GM18526 (cell line): Measurements from ENCODE around the gene CAPN1.

ENCODE experiments used
- POLR2A ChIP-seq: IDR thresholded peaks from 3 replicates; pipeline ENCODE4 v1.6.1; 2011; ENCODE audit not compliant: insufficient read length; ENCODE audit errors: extremely low read depth

The CAPN1 gene

GRCh38 chr11:65151331-65151899 is 30.3 kb upstream of the CAPN1 start:
- TF ChIP-seq POLR2A: no peak

GRCh38 chr11:65152122-65152521 is 29.6 kb upstream of the CAPN1 start:
- no peak for TF ChIP-seq POLR2A

GRCh38 chr11:65156256-65156655 is 25.5 kb upstream of the CAPN1 start:
- no peak for TF ChIP-seq POLR2A

DNA sequence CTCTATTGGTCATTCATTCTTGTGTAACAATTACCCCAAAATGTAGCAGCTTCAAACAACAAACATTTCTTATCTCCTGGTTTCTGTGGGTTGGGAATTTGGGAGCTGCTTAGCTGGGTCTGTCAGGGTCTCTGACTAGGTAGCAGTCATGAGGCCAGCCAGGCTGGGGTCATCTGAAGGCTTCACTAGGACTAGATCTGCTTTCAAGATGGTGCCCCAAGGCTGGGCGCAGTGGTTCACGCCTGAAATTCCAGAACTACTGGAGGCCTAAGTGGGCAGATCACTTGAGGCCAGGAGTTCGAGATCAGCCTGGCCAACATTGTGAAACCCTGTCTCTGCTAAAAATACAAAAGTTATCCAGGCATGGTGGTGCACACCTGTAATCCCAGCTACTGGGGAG is 24.8 kb upstream of the CAPN1 start:
- TF ChIP-seq POLR2A: no peak

- TF ChIP-seq POLR2A: no peak
These were observed 24.4 kb upstream of the CAPN1 start for GRCh38 chr11:65157336-65157735.

- no peak for TF ChIP-seq POLR2A
These were observed 22.7 kb upstream of the CAPN1 start for GRCh38 chr11:65159012-65159411.

DNA sequence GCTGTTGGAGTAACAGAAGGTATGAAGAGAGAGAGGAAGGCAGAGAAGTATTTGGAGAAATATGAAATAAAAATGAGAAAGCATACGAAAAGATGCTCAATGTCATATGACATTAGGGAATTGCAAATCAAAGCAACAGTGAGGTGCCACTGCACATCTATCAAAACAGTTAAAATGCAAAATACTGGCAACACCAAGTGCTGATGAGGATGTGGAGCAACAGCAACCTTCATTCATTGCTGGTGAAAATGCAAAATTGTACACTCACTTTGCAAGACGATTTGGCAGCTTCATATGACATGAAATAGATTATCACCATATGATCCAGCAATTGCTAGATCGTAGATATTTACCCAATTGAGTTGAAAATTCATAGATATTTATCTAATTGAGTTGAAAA is 21.1 kb upstream of the CAPN1 start:
- no peak for TF ChIP-seq POLR2A

GRCh38 chr11:65163684-65164083 is 18.0 kb upstream of the CAPN1 start:
- no peak for TF ChIP-seq POLR2A

GRCh38 chr11:65165410-65166317 is 16.1 kb upstream of the CAPN1 start:
- no peak for TF ChIP-seq POLR2A

DNA sequence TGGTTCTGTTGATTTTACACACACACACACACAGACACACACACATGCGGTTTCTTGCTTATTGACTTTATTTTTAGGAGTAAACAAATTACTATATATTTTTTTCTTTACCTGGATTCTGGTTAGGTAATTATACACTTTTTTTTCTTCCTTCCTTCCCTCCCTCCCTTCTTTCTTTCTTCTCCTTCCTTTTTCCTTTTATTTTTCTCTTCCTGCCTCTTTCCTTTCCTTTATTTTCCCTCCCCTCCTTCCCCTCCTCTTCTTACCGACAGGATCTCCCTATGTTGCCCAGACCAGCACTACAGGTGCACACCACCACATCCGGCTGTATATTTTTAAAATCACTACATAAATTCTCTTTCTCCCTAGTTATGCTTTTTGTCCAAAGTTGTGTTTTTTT is 14.8 kb upstream of the CAPN1 start:
- TF ChIP-seq POLR2A: no peak

GRCh38 chr11:65167656-65168055 is 14.1 kb upstream of the CAPN1 start:
- no peak for TF ChIP-seq POLR2A

DNA sequence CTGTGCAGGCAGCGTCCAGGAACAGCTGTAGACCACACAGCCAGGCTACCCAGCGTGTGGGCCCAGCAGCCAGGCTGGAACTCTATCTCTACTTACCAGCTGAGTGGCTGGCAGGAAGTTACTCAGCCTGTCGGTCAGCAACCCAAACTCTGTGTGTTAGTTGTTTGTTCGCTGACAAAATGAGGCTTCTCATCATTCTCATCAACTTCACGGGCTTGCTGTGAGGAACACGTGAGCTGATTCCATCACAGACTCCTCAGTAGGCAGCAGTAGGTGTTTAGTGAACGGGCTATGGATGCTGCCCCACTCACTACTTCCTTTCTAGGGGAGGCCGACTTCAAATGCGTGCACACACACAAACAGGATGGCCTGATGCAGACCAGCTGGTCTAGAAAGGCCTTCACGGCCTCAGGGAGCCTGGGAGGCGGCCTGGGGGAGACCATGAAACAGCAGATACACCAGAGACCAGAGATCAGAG is 12.5 kb upstream of the CAPN1 start:
- TF ChIP-seq POLR2A: no peak

DNA sequence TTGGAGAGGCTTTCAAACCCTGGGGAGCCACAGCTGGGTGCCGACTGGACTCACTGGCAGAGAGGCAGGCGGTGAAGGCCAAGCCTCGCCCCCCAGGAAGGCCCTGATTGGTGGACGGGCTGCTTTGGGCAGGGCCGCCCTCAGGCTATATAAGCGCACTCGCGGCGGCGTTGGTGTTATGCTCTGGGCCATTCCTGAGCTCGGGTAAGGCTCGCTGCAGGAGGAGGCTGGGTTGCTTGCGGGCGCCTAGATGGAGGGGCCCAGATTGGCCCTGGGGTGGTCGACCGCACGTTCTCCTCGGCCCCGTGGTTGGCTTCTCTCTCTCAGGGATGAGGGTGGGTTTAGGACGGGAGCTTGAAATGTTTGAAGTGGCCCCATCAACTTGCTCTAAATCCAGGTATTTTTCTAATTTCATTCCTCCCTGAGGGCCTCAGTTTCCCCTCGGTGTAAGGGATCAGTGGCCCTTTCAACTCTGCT is 11.6 kb upstream of the CAPN1 start, which contains the start of gene SPDYC:
Gene SPDYC (plus strand): TSS at position 176 of the 477 bp plus-strand sequence. CDS start 1,125 bp downstream, outside the sequence.
- no peak for TF ChIP-seq POLR2A

- TF ChIP-seq POLR2A: no peak
These were observed 9.1 kb upstream of the CAPN1 start for GRCh38 chr11:65172600-65172999.

- no peak for TF ChIP-seq POLR2A
These were observed 705 bp upstream of the CAPN1 start for GRCh38 chr11:65180877-65181568.
